CD4-positive, alpha-beta T cell treated with Interleukin-10 for 1 hour (primary cell): ENCODE data around the gene SPRED1.

Experiments
- DNase-seq: peaks from one replicate; pipeline ENCODE4 v3.0.0-alpha.2; 2020

The SPRED1 gene

DNA sequence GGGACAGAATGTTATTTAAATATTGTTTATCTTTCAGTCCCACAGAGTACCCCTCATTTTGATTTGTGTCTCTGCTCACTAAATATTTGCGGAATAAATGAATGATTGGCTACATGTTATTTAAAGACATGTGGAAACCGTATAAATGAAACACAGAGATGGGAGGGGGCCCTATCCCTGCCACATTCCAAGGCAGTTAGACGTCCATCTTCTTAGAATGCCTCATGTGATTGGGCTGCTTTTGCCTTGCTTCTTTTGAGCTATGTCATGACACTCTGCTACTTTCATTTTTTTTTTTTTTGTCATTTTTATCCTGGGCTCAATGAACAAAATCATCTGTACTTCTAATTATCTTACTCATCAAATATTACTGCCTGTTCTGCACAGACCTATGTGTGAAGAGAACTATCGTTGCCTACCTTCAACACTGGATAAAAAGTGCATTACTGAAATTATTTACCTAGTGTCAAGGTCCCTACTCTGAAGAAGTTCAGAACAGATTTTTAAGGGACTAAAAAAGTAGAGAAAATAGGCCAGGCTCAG, 117.4 kb downstream of the SPRED1 start:
- no peak for DNase-seq

DNA sequence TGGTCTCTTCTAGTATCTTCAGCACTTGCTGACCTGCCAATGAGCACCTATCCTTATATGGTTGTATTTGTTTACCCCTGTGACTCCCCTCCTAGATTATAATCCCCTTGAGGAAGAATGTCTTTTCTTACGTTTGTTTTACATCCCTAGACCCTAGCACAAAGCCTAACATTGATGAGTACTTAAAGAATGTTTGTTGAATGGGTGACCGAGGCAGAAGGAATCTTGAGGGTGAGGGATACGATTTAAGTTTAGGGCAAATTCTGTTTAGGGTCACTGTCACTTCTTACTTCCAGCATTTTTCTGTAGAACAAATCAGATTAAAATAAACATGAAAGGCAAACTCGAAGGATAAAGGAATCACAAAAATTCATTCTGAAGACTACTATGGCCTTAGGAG, 120.4 kb downstream of the SPRED1 start:
- no peak for DNase-seq

GRCh38 chr15:38374029-38374428, 121.4 kb downstream of the SPRED1 start:
- DNase-seq, result no peak

DNA sequence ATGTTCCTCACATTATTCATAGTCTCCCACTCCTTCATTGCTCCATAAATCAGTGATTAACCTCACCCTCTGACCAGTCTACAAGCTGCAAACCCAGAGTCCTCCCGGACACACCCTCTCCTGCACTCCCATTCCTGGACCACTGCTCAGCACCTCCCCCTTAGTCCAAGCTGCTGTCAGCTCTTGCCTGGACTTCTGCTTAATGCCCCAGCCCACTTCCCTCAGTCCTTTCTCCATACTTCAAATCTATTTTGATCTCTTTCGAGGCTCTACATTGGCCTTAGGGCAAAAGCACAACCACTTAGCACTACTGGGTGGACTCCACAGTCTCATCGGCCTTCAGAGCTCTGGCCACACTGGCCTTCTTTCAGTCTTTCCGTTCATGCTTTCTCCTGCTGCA, 121.9 kb downstream of the SPRED1 start:
- no peak for DNase-seq

DNA sequence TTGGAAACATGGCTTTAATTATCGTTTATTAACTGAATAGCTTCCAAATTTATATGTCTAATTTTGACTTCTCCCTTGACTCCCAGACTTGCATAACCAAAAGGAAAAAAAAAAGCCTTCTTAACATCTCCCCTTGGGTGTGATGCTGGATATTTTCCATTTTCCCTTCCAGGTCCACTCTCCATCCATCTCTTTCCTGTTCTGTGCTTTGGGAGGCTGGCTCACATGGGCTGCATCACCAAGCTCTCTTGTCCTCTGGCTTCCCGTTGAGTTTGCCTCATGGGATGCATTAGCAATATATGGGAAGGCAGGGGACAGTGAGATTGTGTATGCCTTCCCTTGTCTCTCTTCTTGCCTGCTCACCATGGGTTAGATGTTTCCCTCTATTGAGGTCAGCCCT, 123.4 kb downstream of the SPRED1 start:
- no peak for DNase-seq

DNA sequence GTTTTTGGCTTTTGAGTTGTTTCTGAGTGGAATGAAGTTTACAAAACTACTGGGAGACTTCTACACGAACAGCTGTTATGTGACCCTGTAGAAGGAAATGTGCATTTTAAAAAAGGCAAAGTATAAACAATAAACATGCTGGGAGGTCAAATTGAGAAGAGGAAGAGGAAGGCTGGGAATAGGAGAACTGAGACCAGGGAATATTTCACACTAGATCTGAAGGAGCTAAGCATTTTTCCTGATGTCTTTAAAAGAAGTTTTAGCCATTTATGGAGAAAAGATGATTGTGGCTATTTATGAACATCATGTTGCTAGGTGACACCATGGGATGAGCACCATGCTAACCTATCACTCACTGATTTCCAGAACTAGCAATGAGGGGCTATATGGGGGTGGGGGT, 125.0 kb downstream of the SPRED1 start:
- DNase-seq, result no peak

DNA sequence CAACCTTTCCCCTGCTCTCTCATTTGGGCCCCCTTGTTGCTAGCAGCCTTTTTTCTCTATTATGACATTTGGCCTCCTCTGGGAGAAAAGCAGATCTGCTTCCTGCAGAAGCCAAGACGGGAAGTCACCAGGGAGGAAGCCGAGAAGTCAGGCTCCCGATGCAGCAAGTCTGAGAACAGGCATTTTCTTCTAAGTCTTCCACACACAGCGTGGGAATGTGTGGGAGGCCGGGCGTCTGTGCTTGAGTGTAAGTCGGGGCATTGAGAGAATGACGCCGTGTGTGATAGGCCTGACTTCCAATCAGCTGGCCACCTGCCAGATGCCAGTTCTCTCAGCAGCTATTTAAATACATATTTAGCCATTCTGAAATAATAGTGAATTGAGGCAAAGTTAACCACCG, 125.5 kb downstream of the SPRED1 start:
- DNase-seq, result no peak

- DNase-seq, result peak; percentile 59
Observed at GRCh38 chr15:38389924-38390542, 137.4 kb downstream of the SPRED1 start.

DNA sequence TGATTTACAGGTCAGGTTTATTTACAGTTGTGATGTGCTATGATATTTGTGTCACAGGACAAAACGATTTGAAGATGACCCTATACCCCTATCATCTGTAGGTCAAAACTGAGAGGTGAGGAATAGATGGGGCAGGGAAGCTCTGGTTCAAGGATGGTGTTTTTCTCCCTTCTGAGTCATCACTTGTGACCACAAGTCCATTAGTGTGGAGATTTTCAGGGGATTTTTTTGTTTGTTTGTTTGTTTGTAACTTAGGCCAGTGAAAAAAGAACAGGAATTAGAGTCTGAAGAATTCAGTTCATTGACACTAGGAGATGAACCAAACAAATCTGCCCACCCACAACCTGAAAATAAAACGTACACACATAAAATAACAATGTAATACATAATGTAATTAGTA, 138.6 kb downstream of the SPRED1 start:
- DNase-seq, result no peak

DNA sequence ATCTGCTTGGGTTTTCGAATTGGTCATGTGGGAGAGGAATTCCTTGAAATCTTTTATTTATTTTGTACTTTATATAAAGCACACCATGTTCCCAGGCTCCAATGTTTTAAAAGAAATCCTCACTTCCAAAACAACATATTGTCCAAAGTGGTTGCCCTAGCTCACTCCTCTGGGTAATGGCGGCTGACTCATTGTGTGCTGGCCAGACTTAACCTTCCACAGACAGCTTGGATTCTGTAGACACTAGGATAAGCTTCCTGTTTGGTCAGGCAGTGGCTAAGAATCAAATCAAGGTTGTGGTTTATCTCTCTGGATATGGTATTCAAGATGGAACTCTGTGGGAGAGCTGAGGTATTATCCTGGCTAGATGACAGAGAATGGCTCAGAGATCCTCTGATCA, 145.5 kb downstream of the SPRED1 start:
- DNase-seq, result no peak

DNA sequence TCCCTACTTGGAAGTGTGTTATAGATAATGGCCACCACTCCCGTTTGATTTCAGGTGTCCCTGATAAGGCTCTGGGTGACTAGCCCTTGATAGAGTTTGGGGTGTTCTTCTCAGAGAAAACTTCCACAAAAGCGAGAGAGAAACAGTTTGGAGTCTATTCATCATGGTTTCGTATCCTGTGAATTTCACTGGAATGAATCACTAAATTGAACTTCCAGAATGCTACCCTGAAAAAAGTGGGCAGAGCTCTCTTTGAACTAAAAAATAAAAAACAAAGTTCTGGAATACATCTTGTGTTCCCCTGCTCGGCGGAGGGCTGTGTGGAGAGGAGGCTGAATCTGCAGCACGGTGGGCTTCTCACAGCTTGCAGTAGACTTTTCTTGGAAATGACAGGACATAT, 148.5 kb downstream of the SPRED1 start:
- no peak for DNase-seq

- no peak for DNase-seq
Observed at GRCh38 chr15:38401701-38402100, 149.1 kb downstream of the SPRED1 start.

DNA sequence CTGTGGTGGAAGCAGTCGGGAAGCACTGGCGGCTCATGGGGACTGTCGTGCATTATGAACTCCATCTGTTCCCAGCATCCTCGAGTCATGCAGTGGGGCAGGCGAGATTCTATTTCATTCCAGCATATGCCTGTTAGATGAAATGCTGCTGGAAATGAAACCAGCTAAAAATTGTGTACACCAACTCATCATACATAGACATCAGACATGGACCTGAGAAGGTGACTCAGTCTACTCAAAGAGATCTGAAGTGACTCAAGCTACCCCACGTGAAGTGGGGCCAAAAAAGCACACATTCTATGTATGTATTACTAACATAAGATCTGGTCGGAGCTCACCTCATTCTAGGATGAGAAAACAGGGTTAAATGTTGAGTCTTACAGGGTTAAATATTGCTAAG, 153.8 kb downstream of the SPRED1 start:
- DNase-seq, result no peak
